ENCODE results near the gene ATR. TPM values are rescaled to one million over a fixed set of nuclear protein-coding genes. Genes with fewer than 3 reads are reported as not detected.

The ATR gene
- total and polyA plus RNA-seq, 10 of the 15 experiments (the other 5 are each of a cell fraction or from before 2014, with no cell fraction given), result 21.0 to 41.5 (median 30.1) TPM

DNA sequence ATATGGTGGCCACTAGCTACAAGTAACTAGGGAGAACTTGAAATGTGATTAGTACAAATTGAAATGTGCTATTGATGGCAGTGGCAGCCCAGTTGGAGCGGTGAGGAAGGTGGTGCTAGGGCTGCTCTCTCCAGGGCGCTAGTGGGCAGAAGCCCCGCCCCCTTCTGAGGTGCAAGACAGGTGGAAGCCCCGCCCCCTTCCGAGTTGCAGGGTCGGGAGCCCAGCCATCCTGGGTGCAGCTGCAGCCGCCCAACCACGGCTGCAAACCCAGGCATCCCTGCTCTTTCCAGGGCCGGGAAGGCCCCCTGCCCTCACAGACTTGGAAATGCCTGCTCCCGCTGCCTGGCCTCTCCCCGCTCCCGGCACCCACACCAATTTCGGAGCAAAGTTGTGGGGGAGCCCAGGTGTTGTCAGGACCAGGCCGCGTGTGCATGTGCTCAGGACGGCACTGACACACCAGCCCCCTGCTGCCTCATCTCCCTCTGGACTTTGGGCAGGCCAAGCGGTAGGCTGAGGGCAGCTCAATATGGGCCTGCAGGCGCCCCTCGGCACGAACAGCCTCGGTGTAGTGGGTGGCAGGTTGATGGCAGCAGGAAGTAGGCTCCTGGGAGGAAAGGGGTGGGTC lies 10.0 kb downstream of the ATR start:
- peaks cover 0 to 7% of the 10 kb centered on the region in 2 experiments; a peak in 2 of 4 replicates for H3K36me3 ChIP-seq (ENCODE audit: control insufficient read depth in 2 of 2, insufficient read depth in 2 of 2, low read length in 1 of 2)
- intact Hi-C loops (cut with micrococcal nuclease; ENCODE audit: unreplicated experiment), result no loop called here
- RAD21 ChIA-PET (ENCODE audit: unreplicated experiment), result no interaction called here
- ATAC-seq (no peak), DNase-seq (ENCODE audit: low read depth, low spot score) (no peak), FAIRE-seq (no peak)
- H3K9ac ChIP-seq (ENCODE audit: control insufficient read depth, insufficient read depth, low read length), result no peak overlapping the region
- in situ Hi-C loops (cut with MboI), result no loop called here
- no peaks in the 10 kb centered on the region for H3K27me3 ChIP-seq (replicated peaks in 1 of 2; ENCODE audit: control insufficient read depth in 2 of 2, insufficient read depth in 2 of 2, low read length in 1 of 2)
- peaks cover 13% of the 10 kb centered on the region for H3K79me2 ChIP-seq (ENCODE audit: control insufficient read depth, insufficient read depth, low read length)
- H3K4me1 ChIP-seq (ENCODE audit: control insufficient read depth, insufficient read depth, low read length), result no peaks in the 10 kb centered on the region
- TF ChIP-seq POLR2A (IDR thresholded peaks at IDR 0.05; ENCODE audit: low read depth, low read length), result 0 out of 2 replicates have a peak, but pooled peaks have one; percentile 26
- no peak for TF ChIP-seq BACH1 (IDR thresholded peaks at IDR 0.05; ENCODE audit: borderline replicate concordance)
- TF ChIP-seq RCOR1 (conservative IDR thresholded peaks at IDR 0.05; ENCODE audit: low read depth, low read length), result no peak
- TF ChIP-seq EGR1 (IDR thresholded peaks at IDR 0.05; ENCODE audit: borderline replicate concordance in 1 of 2, low read depth in 2 of 2, low read length in 2 of 2), result no peak
- no peak overlapping the region for H3K4me2 ChIP-seq (ENCODE audit: control insufficient read depth, insufficient read depth)
- no TSS peak for BruUV-seq (replicated peaks)
- CTCF ChIA-PET, result no interaction called here
- H3K9me3 ChIP-seq (replicated peaks; ENCODE audit: control insufficient read depth, insufficient read depth, low read length), result no peaks in the 10 kb centered on the region; the same call in 2 of the 3 replicates
- H4K20me1 ChIP-seq (ENCODE audit: control insufficient read depth, insufficient read depth), result no peaks in the 10 kb centered on the region
- H3K4me3 ChIP-seq, result no peak overlapping the region
- POLR2A ChIA-PET, result no interaction called here
- SMC1A ChIA-PET (ENCODE audit: uncharacterized antibody, unreplicated experiment), result no interaction called here
- no peak overlapping the region for H2AFZ ChIP-seq (ENCODE audit: control insufficient read depth, low read depth, low read length)
- WGBS (ENCODE audit: insufficient coverage, insufficient replicate concordance, low lambda C conversion rate, missing lambda C conversion rate), result 97% methylated on average over 20 of the region's 21 CpGs
- H3K27ac ChIP-seq (ENCODE audit: control insufficient read depth, insufficient read depth), result no peak overlapping the region

DNA sequence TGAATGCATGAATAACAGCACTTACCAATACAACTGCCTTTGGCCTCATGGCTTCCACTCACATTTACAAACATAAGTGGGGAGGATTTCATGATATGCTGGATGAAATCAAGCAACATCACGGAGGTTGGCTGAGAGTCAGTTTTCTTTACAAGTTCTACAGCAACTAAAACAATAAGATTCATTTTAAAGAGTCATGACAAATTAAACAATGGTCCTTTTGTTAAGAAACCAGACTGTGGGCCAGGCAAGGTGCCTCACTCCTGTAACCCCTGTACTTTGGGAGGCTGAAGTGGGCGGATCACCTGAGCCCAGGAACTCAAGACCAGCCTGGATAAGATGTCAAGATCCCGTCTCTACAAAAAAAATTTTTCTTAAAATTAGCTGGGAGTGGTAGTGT lies 12.4 kb downstream of the ATR start:
- SMC1A ChIA-PET (ENCODE audit: uncharacterized antibody, unreplicated experiment), result interaction anchor here (1.8 kb wide), 1 partner anchor 11 kb away, joined by 5 read pairs; no protein-coding TSS in a partner anchor

More for the DNA sequence above, 12.4 kb downstream of the ATR start:
- ChIA-PET POLR2A (interaction anchor here (0.6 to 0.7 kb wide), 2 partner anchors 57 to 600 kb away, joined by 3 read pairs; no protein-coding TSS in a partner anchor), RAD21 (ENCODE audit: unreplicated experiment) (interaction anchor here (0.7 kb wide), 1 partner anchor 80 kb away, joined by 4 read pairs; no protein-coding TSS in a partner anchor), CTCF (no interaction called here)
- Histone ChIP-seq H3K4me3 (no peak overlapping the region), H3K27me3 (replicated peaks in 1 of 2; ENCODE audit: control insufficient read depth in 2 of 2, insufficient read depth in 2 of 2, low read length in 1 of 2) (no peaks in the 10 kb centered on the region), H3K36me3 (ENCODE audit: control insufficient read depth in 2 of 2, insufficient read depth in 2 of 2, low read length in 1 of 2) (peaks cover 0 to 7% of the 10 kb centered on the region in 2 experiments; a peak in 2 of 4 replicates), H3K4me1 (ENCODE audit: control insufficient read depth, insufficient read depth, low read length) (no peaks in the 10 kb centered on the region), H3K27ac (ENCODE audit: control insufficient read depth, insufficient read depth) (no peak overlapping the region), H2AFZ (ENCODE audit: control insufficient read depth, low read depth, low read length) (no peak overlapping the region), H3K79me2 (ENCODE audit: control insufficient read depth, insufficient read depth, low read length) (peaks cover 4% of the 10 kb centered on the region), H4K20me1 (ENCODE audit: control insufficient read depth, insufficient read depth) (no peaks in the 10 kb centered on the region), H3K9ac (ENCODE audit: control insufficient read depth, insufficient read depth, low read length) (no peak overlapping the region), H3K4me2 (ENCODE audit: control insufficient read depth, insufficient read depth) (no peak overlapping the region), H3K9me3 (replicated peaks; ENCODE audit: control insufficient read depth, insufficient read depth, low read length) (no peaks in the 10 kb centered on the region; the same call in 2 of the 3 replicates)
- DNase-seq (ENCODE audit: low read depth, low spot score), result no peak
- TF ChIP-seq POLR2AphosphoS5 (IDR thresholded peaks at IDR 0.05; ENCODE audit: low read length), result no peak
- TF ChIP-seq, protein P1, sequence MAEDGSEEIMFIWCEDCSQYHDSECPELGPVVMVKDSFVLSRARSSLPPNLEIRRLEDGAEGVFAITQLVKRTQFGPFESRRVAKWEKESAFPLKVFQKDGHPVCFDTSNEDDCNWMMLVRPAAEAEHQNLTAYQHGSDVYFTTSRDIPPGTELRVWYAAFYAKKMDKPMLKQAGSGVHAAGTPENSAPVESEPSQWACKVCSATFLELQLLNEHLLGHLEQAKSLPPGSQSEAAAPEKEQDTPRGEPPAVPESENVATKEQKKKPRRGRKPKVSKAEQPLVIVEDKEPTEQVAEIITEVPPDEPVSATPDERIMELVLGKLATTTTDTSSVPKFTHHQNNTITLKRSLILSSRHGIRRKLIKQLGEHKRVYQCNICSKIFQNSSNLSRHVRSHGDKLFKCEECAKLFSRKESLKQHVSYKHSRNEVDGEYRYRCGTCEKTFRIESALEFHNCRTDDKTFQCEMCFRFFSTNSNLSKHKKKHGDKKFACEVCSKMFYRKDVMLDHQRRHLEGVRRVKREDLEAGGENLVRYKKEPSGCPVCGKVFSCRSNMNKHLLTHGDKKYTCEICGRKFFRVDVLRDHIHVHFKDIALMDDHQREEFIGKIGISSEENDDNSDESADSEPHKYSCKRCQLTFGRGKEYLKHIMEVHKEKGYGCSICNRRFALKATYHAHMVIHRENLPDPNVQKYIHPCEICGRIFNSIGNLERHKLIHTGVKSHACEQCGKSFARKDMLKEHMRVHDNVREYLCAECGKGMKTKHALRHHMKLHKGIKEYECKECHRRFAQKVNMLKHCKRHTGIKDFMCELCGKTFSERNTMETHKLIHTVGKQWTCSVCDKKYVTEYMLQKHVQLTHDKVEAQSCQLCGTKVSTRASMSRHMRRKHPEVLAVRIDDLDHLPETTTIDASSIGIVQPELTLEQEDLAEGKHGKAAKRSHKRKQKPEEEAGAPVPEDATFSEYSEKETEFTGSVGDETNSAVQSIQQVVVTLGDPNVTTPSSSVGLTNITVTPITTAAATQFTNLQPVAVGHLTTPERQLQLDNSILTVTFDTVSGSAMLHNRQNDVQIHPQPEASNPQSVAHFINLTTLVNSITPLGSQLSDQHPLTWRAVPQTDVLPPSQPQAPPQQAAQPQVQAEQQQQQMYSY (CRISPR knock-in tag; IDR thresholded peaks at IDR 0.05), result no peak
- TF ChIP-seq, protein P2, sequence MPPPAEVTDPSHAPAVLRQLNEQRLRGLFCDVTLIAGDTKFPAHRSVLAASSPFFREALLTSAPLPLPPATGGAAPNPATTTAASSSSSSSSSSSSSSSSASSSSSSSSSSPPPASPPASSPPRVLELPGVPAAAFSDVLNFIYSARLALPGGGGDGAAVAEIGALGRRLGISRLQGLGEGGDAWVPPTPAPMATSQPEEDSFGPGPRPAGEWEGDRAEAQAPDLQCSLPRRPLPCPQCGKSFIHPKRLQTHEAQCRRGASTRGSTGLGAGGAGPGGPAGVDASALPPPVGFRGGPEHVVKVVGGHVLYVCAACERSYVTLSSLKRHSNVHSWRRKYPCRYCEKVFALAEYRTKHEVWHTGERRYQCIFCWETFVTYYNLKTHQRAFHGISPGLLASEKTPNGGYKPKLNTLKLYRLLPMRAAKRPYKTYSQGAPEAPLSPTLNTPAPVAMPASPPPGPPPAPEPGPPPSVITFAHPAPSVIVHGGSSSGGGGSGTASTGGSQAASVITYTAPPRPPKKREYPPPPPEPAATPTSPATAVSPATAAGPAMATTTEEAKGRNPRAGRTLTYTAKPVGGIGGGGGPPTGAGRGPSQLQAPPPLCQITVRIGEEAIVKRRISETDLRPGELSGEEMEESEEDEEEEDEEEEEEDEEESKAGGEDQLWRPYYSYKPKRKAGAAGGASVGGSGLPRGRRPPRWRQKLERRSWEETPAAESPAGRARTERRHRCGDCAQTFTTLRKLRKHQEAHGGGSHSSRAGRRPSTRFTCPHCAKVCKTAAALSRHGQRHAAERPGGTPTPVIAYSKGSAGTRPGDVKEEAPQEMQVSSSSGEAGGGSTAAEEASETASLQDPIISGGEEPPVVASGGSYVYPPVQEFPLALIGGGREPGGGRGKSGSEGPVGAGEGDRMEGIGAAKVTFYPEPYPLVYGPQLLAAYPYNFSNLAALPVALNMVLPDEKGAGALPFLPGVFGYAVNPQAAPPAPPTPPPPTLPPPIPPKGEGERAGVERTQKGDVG (CRISPR knock-in tag; IDR thresholded peaks at IDR 0.05), result no peak
- no peak for FAIRE-seq
- BruUV-seq (replicated peaks), result no TSS peak
- in situ Hi-C loops (cut with MboI) (no loop called here), intact Hi-C loops (cut with micrococcal nuclease; ENCODE audit: unreplicated experiment) (no loop called here)
- WGBS (ENCODE audit: insufficient coverage, insufficient replicate concordance, low lambda C conversion rate, missing lambda C conversion rate), result 94% methylated on average over 3 of the region's 3 CpGs
- ATAC-seq, result no peak
